ENCODE data around the gene ADAMTSL1. TPM values are rescaled to one million over a fixed set of nuclear protein-coding genes. Genes with fewer than 3 reads are reported as not detected.

ADAMTSL1 gene
- total and polyA plus RNA-seq, 2 donors from 2014 or later: 3.0 to 27.3 TPM

DNA sequence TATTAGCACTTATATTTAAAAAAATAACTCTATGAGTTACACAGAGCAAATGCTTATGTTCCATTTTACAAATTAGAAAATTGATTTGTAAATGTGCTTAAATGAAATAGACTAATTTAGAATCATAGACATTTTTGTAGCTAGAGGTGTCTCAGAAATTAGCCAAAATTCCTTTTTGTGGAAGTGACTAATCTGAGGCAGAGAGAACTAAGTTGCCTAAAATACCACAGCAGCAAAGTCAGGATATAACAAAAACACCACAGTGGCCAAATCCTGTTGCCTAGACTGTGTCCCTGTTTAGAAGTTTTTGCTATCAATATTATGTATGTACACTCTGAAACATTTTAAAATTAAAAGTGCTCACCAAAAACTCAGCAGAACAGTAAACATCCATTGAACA is 18.7 kb downstream of the ADAMTSL1 start:
- H3K4me1 ChIP-seq (ENCODE audit: control insufficient read depth in 2 of 3, insufficient read depth in 2 of 3, low read depth in 1 of 3, low read length in 3 of 3): no peaks in the 10 kb centered on the region
- intact Hi-C loops (cut with DNase I): no loop called here
- no peaks in the 10 kb centered on the region for H3K27me3 ChIP-seq (ENCODE audit: control insufficient read depth, insufficient read depth, low read length)
- H3K4me3 ChIP-seq (ENCODE audit: low read length in 3 of 3): no peak overlapping the region
- H3K9me3 ChIP-seq (ENCODE audit: control insufficient read depth in 2 of 3, insufficient read depth in 1 of 3, low read length in 3 of 3): no peaks in the 10 kb centered on the region
- DNase-seq (no peak), FAIRE-seq (no peak)
- TF ChIP-seq, protein P1, sequence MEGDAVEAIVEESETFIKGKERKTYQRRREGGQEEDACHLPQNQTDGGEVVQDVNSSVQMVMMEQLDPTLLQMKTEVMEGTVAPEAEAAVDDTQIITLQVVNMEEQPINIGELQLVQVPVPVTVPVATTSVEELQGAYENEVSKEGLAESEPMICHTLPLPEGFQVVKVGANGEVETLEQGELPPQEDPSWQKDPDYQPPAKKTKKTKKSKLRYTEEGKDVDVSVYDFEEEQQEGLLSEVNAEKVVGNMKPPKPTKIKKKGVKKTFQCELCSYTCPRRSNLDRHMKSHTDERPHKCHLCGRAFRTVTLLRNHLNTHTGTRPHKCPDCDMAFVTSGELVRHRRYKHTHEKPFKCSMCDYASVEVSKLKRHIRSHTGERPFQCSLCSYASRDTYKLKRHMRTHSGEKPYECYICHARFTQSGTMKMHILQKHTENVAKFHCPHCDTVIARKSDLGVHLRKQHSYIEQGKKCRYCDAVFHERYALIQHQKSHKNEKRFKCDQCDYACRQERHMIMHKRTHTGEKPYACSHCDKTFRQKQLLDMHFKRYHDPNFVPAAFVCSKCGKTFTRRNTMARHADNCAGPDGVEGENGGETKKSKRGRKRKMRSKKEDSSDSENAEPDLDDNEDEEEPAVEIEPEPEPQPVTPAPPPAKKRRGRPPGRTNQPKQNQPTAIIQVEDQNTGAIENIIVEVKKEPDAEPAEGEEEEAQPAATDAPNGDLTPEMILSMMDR (IDR thresholded peaks at IDR 0.05; ENCODE audit: borderline replicate concordance, extremely low read depth, insufficient read depth): no peak
- no peaks in the 10 kb centered on the region for H3K36me3 ChIP-seq (ENCODE audit: control insufficient read depth in 2 of 3, insufficient read depth in 3 of 3, low read length in 3 of 3)
- no peak overlapping the region for H3K9ac ChIP-seq (ENCODE audit: low read length in 3 of 3)
- H3K27ac ChIP-seq (ENCODE audit: low read depth in 2 of 2, low read length in 2 of 2): no peak overlapping the region

DNA sequence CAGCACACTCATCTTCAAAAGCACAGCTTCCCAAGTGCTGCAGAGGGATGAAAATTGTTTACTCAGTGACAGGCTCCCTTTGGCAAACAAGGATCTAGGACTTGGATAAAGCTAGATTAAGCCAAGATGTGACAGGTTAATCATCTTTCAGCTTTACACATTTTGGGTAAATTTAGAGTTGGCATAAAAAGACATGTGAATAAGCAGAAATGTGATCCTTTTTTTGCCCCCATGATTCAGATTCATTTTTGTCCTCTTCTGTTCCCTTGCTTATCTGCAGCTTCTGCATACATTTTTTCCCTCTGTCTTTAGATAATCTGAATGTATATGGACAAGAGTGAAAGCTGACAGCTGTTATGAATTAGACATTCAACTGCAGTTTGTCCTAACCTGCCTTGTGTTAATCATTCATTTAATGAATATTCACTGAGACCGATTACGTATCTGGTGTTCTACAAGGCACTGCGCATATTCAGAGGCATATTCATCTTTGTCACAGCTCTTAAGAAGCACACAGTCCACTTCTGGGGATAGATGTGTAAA is 19.6 kb downstream of the ADAMTSL1 start:
- no peaks in the 10 kb centered on the region for H3K9me3 ChIP-seq (ENCODE audit: control insufficient read depth in 2 of 3, insufficient read depth in 1 of 3, low read length in 3 of 3)
- FAIRE-seq (no peak), DNase-seq (no peak)
- H3K4me1 ChIP-seq (ENCODE audit: control insufficient read depth in 2 of 3, insufficient read depth in 2 of 3, low read depth in 1 of 3, low read length in 3 of 3): no peaks in the 10 kb centered on the region
- TF ChIP-seq, protein P1 (IDR thresholded peaks at IDR 0.05; ENCODE audit: borderline replicate concordance, extremely low read depth, insufficient read depth): no peak
- no peak overlapping the region for H3K27ac ChIP-seq (ENCODE audit: low read depth in 2 of 2, low read length in 2 of 2)
- H3K4me3 ChIP-seq (ENCODE audit: low read length in 3 of 3): no peak overlapping the region
- intact Hi-C loops (cut with DNase I): no loop called here
- no peak overlapping the region for H3K9ac ChIP-seq (ENCODE audit: low read length in 3 of 3)
- no peaks in the 10 kb centered on the region for H3K27me3 ChIP-seq (ENCODE audit: control insufficient read depth, insufficient read depth, low read length)
- H3K36me3 ChIP-seq (ENCODE audit: control insufficient read depth in 2 of 3, insufficient read depth in 3 of 3, low read length in 3 of 3): no peaks in the 10 kb centered on the region

DNA sequence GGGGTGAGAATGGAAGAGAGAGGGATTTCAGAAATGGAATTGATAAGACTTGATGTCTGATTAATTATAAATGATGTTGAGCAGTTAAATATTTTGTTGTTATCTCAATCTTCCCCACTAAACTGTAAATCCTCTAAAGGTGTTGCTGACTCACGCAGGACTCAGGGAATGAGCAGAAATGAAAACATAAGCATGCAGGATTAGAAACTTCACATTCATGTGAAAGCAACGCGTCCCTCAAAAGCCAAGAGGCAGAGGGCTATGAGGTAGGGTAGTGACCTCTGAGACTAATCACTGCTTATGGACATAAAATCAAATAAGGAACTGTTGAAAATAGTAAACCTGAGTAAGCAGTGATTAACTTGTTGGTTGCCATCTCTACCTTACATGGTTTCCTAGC is 21.1 kb downstream of the ADAMTSL1 start:
- TF ChIP-seq, protein P1 (IDR thresholded peaks at IDR 0.05; ENCODE audit: borderline replicate concordance, extremely low read depth, insufficient read depth): no peak
- FAIRE-seq: no peak

More for the DNA sequence above, 21.1 kb downstream of the ADAMTSL1 start:
- Histone ChIP-seq H3K27ac (ENCODE audit: low read depth in 2 of 2, low read length in 2 of 2) (no peak overlapping the region), H3K27me3 (ENCODE audit: control insufficient read depth, insufficient read depth, low read length) (no peaks in the 10 kb centered on the region), H3K4me3 (ENCODE audit: low read length in 3 of 3) (no peak overlapping the region), H3K9me3 (ENCODE audit: control insufficient read depth in 2 of 3, insufficient read depth in 1 of 3, low read length in 3 of 3) (no peaks in the 10 kb centered on the region), H3K4me1 (ENCODE audit: control insufficient read depth in 2 of 3, insufficient read depth in 2 of 3, low read depth in 1 of 3, low read length in 3 of 3) (no peaks in the 10 kb centered on the region), H3K9ac (ENCODE audit: low read length in 3 of 3) (no peak overlapping the region), H3K36me3 (ENCODE audit: control insufficient read depth in 2 of 3, insufficient read depth in 3 of 3, low read length in 3 of 3) (no peaks in the 10 kb centered on the region)
- intact Hi-C loops (cut with DNase I): no loop called here
- DNase-seq: no peak
